ENCODE measurements around the gene FSCN2.

Gene FSCN2

GRCh38 chr17:81513753-81514488 is 14.3 kb upstream of the FSCN2 start:
- peak; percentile 66 for DNase-seq

GRCh38 chr17:81514489-81514738 is 13.8 kb upstream of the FSCN2 start:
- no peak for DNase-seq

- DNase-seq = no peak
Observed at GRCh38 chr17:81514739-81515529, 13.2 kb upstream of the FSCN2 start.

- DNase-seq = no peak
Observed at GRCh38 chr17:81515530-81516041, 12.6 kb upstream of the FSCN2 start.

- DNase-seq = no peak
Observed at GRCh38 chr17:81516439-81516838, 11.7 kb upstream of the FSCN2 start.

- no peak for DNase-seq
Observed at GRCh38 chr17:81517009-81517338, 11.2 kb upstream of the FSCN2 start.

- no peak for DNase-seq
Observed at GRCh38 chr17:81517339-81518112, 10.7 kb upstream of the FSCN2 start.

GRCh38 chr17:81518113-81518784 is 9.9 kb upstream of the FSCN2 start:
- DNase-seq = no peak

GRCh38 chr17:81518785-81519283 is 9.3 kb upstream of the FSCN2 start:
- no peak for DNase-seq

GRCh38 chr17:81519284-81520020 is 8.7 kb upstream of the FSCN2 start:
- DNase-seq = no peak

GRCh38 chr17:81520021-81520901 is 7.9 kb upstream of the FSCN2 start:
- DNase-seq = no peak

- DNase-seq = no peak
Observed at GRCh38 chr17:81522491-81523401, 5.4 kb upstream of the FSCN2 start.

GRCh38 chr17:81523402-81524038 is 4.7 kb upstream of the FSCN2 start:
- no peak for DNase-seq

- no peak for DNase-seq
Observed at GRCh38 chr17:81524039-81524864, 3.9 kb upstream of the FSCN2 start.

GRCh38 chr17:81524865-81525159 is 3.4 kb upstream of the FSCN2 start:
- no peak for DNase-seq

- no peak for DNase-seq
Observed at GRCh38 chr17:81526662-81527571, 1.3 kb upstream of the FSCN2 start.

GRCh38 chr17:81528384-81528650 is 140 bp downstream of the FSCN2 start:
- DNase-seq = no peak
